H1 (cell line): ENCODE data around the gene FOSL1. TPM values are rescaled to one million over a fixed set of nuclear protein-coding genes. Genes with fewer than 3 reads are reported as not detected.
A peak's percentile ranks its signal among the peaks of the same experiment; 100 is the strongest.

ENCODE experiments used
- CTCF ChIA-PET: fragments of 300-600 bp; sonication (Branson Sonifier 250); formaldehyde crosslinking; loops from one replicate; lab custom pipeline; 2021; ENCODE audit not compliant: partially characterized antibody; lab: Charles Lee
- POLR2A ChIA-PET: fragments of 300-600 bp; sonication (Branson Sonifier 250); formaldehyde crosslinking; loops from one replicate; lab custom pipeline; 2021; ENCODE audit warnings: inconsistent platforms; ENCODE audit not compliant: partially characterized antibody; lab: Charles Lee
- DNase-seq, 2 experiments: peaks; one replicate each; pipeline versions ENCODE4 v3.0.0 to v3.0.0-alpha.2; 2010 to 2022; ENCODE audit warnings: low spot score in 2 of 2, low read depth in 1 of 2, mixed read lengths in 1 of 2
- FAIRE-seq: peaks from 2 replicates; lab custom pipeline; 2011; peaks lifted over from hg19 to GRCh38; lab: Jason Lieb, UNC
- H2AFZ ChIP-seq: 2 replicates; pipeline ENCODE4 v1.8.1; 2012; ENCODE audit warnings: low read length, inconsistent platforms
- H2AK5ac ChIP-seq: 2 replicates; pipeline ENCODE4 v1.6.1; 2013; ENCODE audit warnings: low read depth, low read length
- H2BK120ac ChIP-seq: replicated peaks from 2 replicates; pipeline ENCODE3; 2013; ENCODE audit warnings: low read depth, low read length, inconsistent platforms
- H2BK12ac ChIP-seq: 2 replicates; pipeline ENCODE4 v1.6.1; 2013; ENCODE audit warnings: low read depth, low read length
- H2BK15ac ChIP-seq: 2 replicates; pipeline ENCODE4 v1.6.1; 2013; ENCODE audit warnings: low read length
- H2BK20ac ChIP-seq: 2 replicates; pipeline ENCODE4 v1.6.1; 2013; ENCODE audit warnings: low read length
- H2BK5ac ChIP-seq: 2 replicates; pipeline ENCODE4 v1.6.1; 2013; ENCODE audit warnings: low read depth, low read length
- H3K14ac ChIP-seq: 2 replicates; pipeline ENCODE4 v1.6.1; 2013; ENCODE audit warnings: inconsistent platforms; ENCODE audit not compliant: insufficient read length
- H3K18ac ChIP-seq: 2 replicates; pipeline ENCODE4 v1.6.1; 2013; ENCODE audit warnings: low read length; ENCODE audit errors: extremely low read depth
- H3K23ac ChIP-seq: 2 replicates; pipeline ENCODE4 v1.6.1; 2013; ENCODE audit warnings: inconsistent platforms; ENCODE audit not compliant: insufficient read length
- H3K23me2 ChIP-seq: 2 replicates; pipeline ENCODE4 v1.6.1; 2013; ENCODE audit warnings: low read depth, low read length
- H3K27ac ChIP-seq: 2 replicates; pipeline ENCODE4 v1.6.1; 2011; ENCODE audit warnings: low read depth, low read length, inconsistent platforms
- H3K27me3 ChIP-seq, 4 experiments: replicated peaks in 1 of 4; 1 replicate in 1 of 4; 2 replicates in 3 of 4; pipeline versions ENCODE4 v1.6.1 to v1.8.1; 2011 to 2013; ENCODE audit warnings: low read length in 3 of 4, mild to moderate bottlenecking in 3 of 4, inconsistent platforms in 2 of 4, mixed read lengths in 2 of 4, moderate library complexity in 1 of 4; ENCODE audit not compliant: control insufficient read depth in 3 of 4, insufficient read depth in 3 of 4; ENCODE audit errors: extremely low read depth in 1 of 4
- H3K36me3 ChIP-seq, 4 experiments: 2 replicates each; pipeline versions ENCODE4 v1.6.1 to v1.8.1; 2011 to 2013; ENCODE audit warnings: mild to moderate bottlenecking in 4 of 4, low read length in 3 of 4, moderate library complexity in 2 of 4, control low read depth in 1 of 4, inconsistent platforms in 1 of 4; ENCODE audit not compliant: insufficient read depth in 4 of 4, control insufficient read depth in 2 of 4
- H3K4ac ChIP-seq: replicated peaks from 2 replicates; pipeline ENCODE3; 2013; ENCODE audit warnings: low read length, low read depth, mixed read lengths, inconsistent platforms; ENCODE audit not compliant: insufficient read length
- H3K4me1 ChIP-seq, 4 experiments: replicated peaks in 1 of 4; 1 replicate in 1 of 4; 2 replicates in 3 of 4; pipeline versions ENCODE4 v1.6.1 to v1.8.1; 2011 to 2013; ENCODE audit warnings: low read length in 3 of 4, inconsistent platforms in 2 of 4, mixed read lengths in 1 of 4; ENCODE audit not compliant: insufficient read depth in 4 of 4, control insufficient read depth in 3 of 4
- H3K4me2 ChIP-seq, 2 experiments: 2 replicates each; pipeline versions ENCODE4 v1.6.1 to v1.8.1; 2011 to 2013; ENCODE audit warnings: low read depth in 2 of 2, low read length in 2 of 2, control low read depth in 1 of 2, inconsistent platforms in 1 of 2, mild to moderate bottlenecking in 1 of 2; ENCODE audit not compliant: insufficient read depth in 1 of 2
- H3K4me3 ChIP-seq, 4 experiments: fragments of 200-600, 300-600 bp in 1 of 4; sonication (generic), shearing (Covaris generic), sonication (Bioruptor Twin) in 1 of 4; 2 replicates each; pipeline versions ENCODE4 v1.5.1 to v1.8.1; 2011 to 2016; ENCODE audit warnings: low read length in 4 of 4, low read depth in 3 of 4, control low read depth in 2 of 4, inconsistent platforms in 2 of 4, mild to moderate bottlenecking in 2 of 4, mixed read lengths in 1 of 4, moderate library complexity in 1 of 4; ENCODE audit not compliant: insufficient read depth in 2 of 4; ENCODE audit errors: extremely low read depth in 1 of 4
- H3K56ac ChIP-seq: replicated peaks from 2 replicates; pipeline ENCODE3; 2013; ENCODE audit warnings: low read depth, mild to moderate bottlenecking, mixed read lengths, low read length, inconsistent platforms; ENCODE audit not compliant: insufficient read length
- H3K79me1 ChIP-seq: 2 replicates; pipeline ENCODE4 v1.6.1; 2013; ENCODE audit warnings: low read depth, low read length, control low read depth
- H3K79me2 ChIP-seq, 2 experiments: 2 replicates each; pipeline versions ENCODE4 v1.6.1 to v1.8.1; 2012 to 2013; ENCODE audit warnings: low read length in 2 of 2, mild to moderate bottlenecking in 2 of 2, inconsistent platforms in 1 of 2; ENCODE audit not compliant: insufficient read depth in 2 of 2, control insufficient read depth in 1 of 2
- H3K9ac ChIP-seq, 4 experiments: replicated peaks in 1 of 4; 1 replicate in 1 of 4; 2 replicates in 3 of 4; pipeline versions ENCODE4 v1.6.1 to v1.8.1; 2011 to 2013; ENCODE audit warnings: low read depth in 3 of 4, low read length in 3 of 4, control low read depth in 2 of 4, mild to moderate bottlenecking in 2 of 4, moderate library complexity in 2 of 4, inconsistent platforms in 1 of 4; ENCODE audit errors: extremely low read depth in 1 of 4
- H3K9me3 ChIP-seq, 2 experiments: 2 replicates each; pipeline versions ENCODE4 v1.6.1 to v1.8.1; 2012 to 2013; ENCODE audit warnings: mild to moderate bottlenecking in 2 of 2, moderate library complexity in 2 of 2, control low read depth in 1 of 2, inconsistent platforms in 1 of 2, low read depth in 1 of 2, low read length in 1 of 2, mixed read lengths in 1 of 2; ENCODE audit not compliant: insufficient read depth in 2 of 2
- H4K20me1 ChIP-seq, 2 experiments: replicated peaks in 1 of 2; 2 replicates each; pipeline versions ENCODE3 to v1.8.1; 2011 to 2013; ENCODE audit warnings: inconsistent platforms in 2 of 2, low read length in 2 of 2, mild to moderate bottlenecking in 1 of 2; ENCODE audit not compliant: insufficient read depth in 2 of 2, control insufficient read depth in 1 of 2
- H4K5ac ChIP-seq: 2 replicates; pipeline ENCODE4 v1.6.1; 2013; ENCODE audit warnings: low read length, low read depth, mixed read lengths, inconsistent platforms; ENCODE audit not compliant: insufficient read length
- H4K8ac ChIP-seq: 2 replicates; pipeline ENCODE4 v1.8.0; 2013; ENCODE audit warnings: mild to moderate bottlenecking, moderate library complexity, low read length, inconsistent platforms; ENCODE audit not compliant: insufficient read depth; ENCODE audit errors: extremely low read depth
- H4K91ac ChIP-seq: replicated peaks from 2 replicates; pipeline ENCODE3; 2013; ENCODE audit warnings: low read length, mixed read lengths, inconsistent platforms; ENCODE audit not compliant: insufficient read length
- EP300 ChIP-seq, 2 experiments: IDR thresholded peaks; 1 replicate in 1 of 2; 2 replicates in 1 of 2; pipeline ENCODE4 v1.6.1; 2011 to 2012; ENCODE audit warnings: low read depth in 2 of 2, low read length in 2 of 2, mild to moderate bottlenecking in 2 of 2, borderline replicate concordance in 1 of 2, inconsistent platforms in 1 of 2, moderate library complexity in 1 of 2
- EZH2 ChIP-seq: fragments of 200-600 bp; sonication (generic); IDR thresholded peaks from 2 replicates; pipeline ENCODE4 v1.7.1; 2012; ENCODE audit warnings: low read depth, mild to moderate bottlenecking, moderate library complexity, low read length, inconsistent platforms; ENCODE audit not compliant: severe bottlenecking
- POLR2AphosphoS5 ChIP-seq: IDR thresholded peaks from 2 replicates; pipeline ENCODE4 v1.6.1; 2011; ENCODE audit warnings: low read depth, low read length
- RBBP5 ChIP-seq: IDR thresholded peaks from 2 replicates; pipeline ENCODE4 v1.7.1; 2012; ENCODE audit warnings: low read depth, mild to moderate bottlenecking, inconsistent platforms, low read length, moderate library complexity, borderline replicate concordance
- SIN3A ChIP-seq, 2 experiments: IDR thresholded peaks in 1 of 2; conservative IDR thresholded peaks in 1 of 2; 2 replicates each; pipeline ENCODE4 v1.6.1; 2011 to 2012; ENCODE audit warnings: low read length in 2 of 2, improper control_type of control experiment in 1 of 2, low read depth in 1 of 2, mild to moderate bottlenecking in 1 of 2
- TAF1 ChIP-seq: IDR thresholded peaks from 2 replicates; pipeline ENCODE4 v1.6.1; 2011; ENCODE audit warnings: mild to moderate bottlenecking, low read depth, low read length
- ZNF274 ChIP-seq: IDR thresholded peaks from 2 replicates; pipeline ENCODE4 v1.7.0; 2012; ENCODE audit warnings: low read length, borderline replicate concordance; ENCODE audit errors: extremely low read depth
- WGBS, 2 experiments: shearing (Covaris generic) in 1 of 2; methylation state at CpG; one replicate each; pipeline versions ENCODE4 v1.1.6 to v1.1.7; 2013 to 2015; ENCODE audit warnings: low lambda C conversion rate in 2 of 2, mixed read lengths in 2 of 2, inconsistent platforms in 1 of 2, low coverage in 1 of 2, missing lambda C conversion rate in 1 of 2; ENCODE audit not compliant: insufficient replicate concordance in 2 of 2, insufficient coverage in 1 of 2, insufficient read length in 1 of 2; ENCODE audit errors: extremely low coverage in 1 of 2, missing lambda C conversion rate in 1 of 2; 5-methylcytosine and 5-hydroxymethylcytosine counted together
- polyA plus RNA-seq, 7 experiments: library from polyadenylated mRNA; depleted of rRNA in 3 of 7; stranded (reverse) in 5 of 7; unstranded in 2 of 7; fragments of >200 nt in 5 of 7; fragments of 200-250 nt in 2 of 7; gene quantifications; 1 replicate in 5 of 7; 2 replicates in 1 of 7; 4 replicates in 1 of 7; pipeline versions ENCODE4 v1.2.1 to v1.2.3, GENCODE V29; 2011 to 2013; ENCODE audit warnings: missing spikeins in 2 of 7, mixed read lengths in 2 of 7
- total RNA-seq: library from RNA; stranded (reverse); fragmentation: NEBNext Ultra II Directional; extraction: Animal tissue kit (Norgen Biotek cat#: 25700); gene quantifications from 2 replicates; pipeline ENCODE4 v1.2.1, GENCODE V29; 2021
- TF ChIP-seq, protein P1 (sequence below): IDR thresholded peaks from 2 replicates; pipeline ENCODE4 v1.6.1; 2012; ENCODE audit warnings: low read length, inconsistent platforms

FOSL1 gene
- total and polyA plus RNA-seq, 2 of the 8 experiments (the other 6 are each of a cell fraction or from before 2014, with no cell fraction given) = 6.3 to 7.2 TPM

DNA sequence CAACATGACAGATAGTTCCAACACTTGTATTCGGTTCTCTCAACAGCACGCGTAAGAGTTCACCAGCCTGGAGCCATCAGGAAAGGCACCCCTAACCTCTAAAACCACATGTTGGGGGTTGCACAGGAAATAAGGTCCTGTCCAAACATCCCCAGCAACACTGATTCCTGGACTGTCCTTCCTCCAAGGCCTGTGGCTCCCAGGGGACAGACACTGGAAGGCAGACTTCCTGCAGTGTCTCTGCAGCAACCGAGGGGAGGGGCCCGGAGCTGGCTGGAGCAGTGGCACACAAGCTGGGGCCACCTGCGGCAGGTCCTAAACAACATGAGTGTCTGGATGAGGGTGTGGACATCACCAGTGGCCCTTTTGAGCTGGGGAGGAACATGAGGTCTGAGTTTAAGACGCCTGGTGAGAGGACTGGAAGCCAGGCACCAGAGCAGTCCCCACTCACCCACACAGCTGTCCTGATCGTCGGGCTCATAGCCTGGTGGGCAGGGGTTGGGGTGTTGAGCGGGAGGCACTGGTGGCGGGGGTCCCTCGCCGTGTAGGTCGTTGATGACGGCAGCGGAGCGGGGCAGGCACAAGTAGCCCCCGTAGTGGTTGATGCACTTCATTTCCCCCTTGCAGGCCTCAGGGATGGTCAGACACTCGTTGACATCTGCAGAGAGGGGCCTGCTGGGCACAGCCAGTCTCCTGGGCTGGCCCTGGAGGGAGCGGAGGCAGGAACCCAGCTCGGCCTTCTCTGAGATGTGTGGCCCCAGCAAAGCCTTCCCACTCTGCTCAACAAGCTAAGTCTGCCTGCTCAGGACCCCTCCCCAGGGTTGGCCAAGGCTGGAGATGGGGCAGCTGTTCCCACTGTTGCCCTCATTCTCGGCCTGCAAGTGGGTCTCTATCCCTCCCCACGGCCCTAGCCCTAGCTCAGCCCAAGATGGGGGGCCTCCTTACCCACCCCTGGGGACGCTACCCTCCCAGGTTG lies 29.2 kb downstream of the FOSL1 start:
- no peak overlapping the region for H3K4me3 ChIP-seq
- no peak overlapping the region for H4K5ac ChIP-seq
- ChIA-PET POLR2A (interaction anchor here (0.8 to 39.7 kb wide), 3 partner anchors 4 to 47 kb away, joined by 3 to 1071 read pairs (median 1071); partner anchors contain the start of genes CCDC85B, CFL1, CTSW and EFEMP2), CTCF (interaction anchor here (0.6 to 8.9 kb wide), 16 partner anchors 8 to 189 kb away, joined by 3 to 210 read pairs (median 3); partner anchors contain the start of genes CCDC85B, CFL1, CTSW and FIBP)
- no peak overlapping the region for H2BK20ac ChIP-seq
- H3K23ac ChIP-seq = no peak overlapping the region
- no peak overlapping the region for H3K56ac ChIP-seq
- no peak overlapping the region for H3K27ac ChIP-seq
- H3K27me3 ChIP-seq = peaks cover 0 to 32% (median 15%) of the 10 kb centered on the region in 4 experiments; a peak in 4 of 7 replicates
- H2BK5ac ChIP-seq = no peak overlapping the region
- H3K14ac ChIP-seq = no peak overlapping the region
- peak overlapping the region; percentile 40; the same call in 1 of the 2 replicates for H2AK5ac ChIP-seq
- no peak overlapping the region for H4K91ac ChIP-seq
- H2BK120ac ChIP-seq = no peak overlapping the region
- H3K4me1 ChIP-seq = peaks cover 0 to 10% (median 3%) of the 10 kb centered on the region in 4 experiments; a peak in 5 of 7 replicates
- H3K79me1 ChIP-seq = no peaks in the 10 kb centered on the region; the same call in 1 of the 2 replicates
- 90% methylated on average over 24 of the region's 24 CpGs; no CpG with 5 or more reads in 1 of the 2 experiments for WGBS, 2 experiments
- H3K9me3 ChIP-seq = no peaks in the 10 kb centered on the region
- no peak overlapping the region for H2BK15ac ChIP-seq
- no peaks in the 10 kb centered on the region for H3K36me3 ChIP-seq
- H3K4me2 ChIP-seq = no peak overlapping the region; a peak in 1 of 4 replicates
- H3K18ac ChIP-seq = no peak overlapping the region
- no peak overlapping the region for H3K4ac ChIP-seq
- 0 out of 2 replicates have a peak overlapping the region, but pooled peaks have one; percentile 27 for H2BK12ac ChIP-seq
- no peak overlapping the region for H3K9ac ChIP-seq
- no peak overlapping the region for H4K8ac ChIP-seq
- H4K20me1 ChIP-seq = peaks cover 0 to 2% of the 10 kb centered on the region in 2 experiments
- H2AFZ ChIP-seq = no peak overlapping the region
- FAIRE-seq (no peak), DNase-seq (no peak)
- no peaks in the 10 kb centered on the region for H3K79me2 ChIP-seq
- peaks cover 9% of the 10 kb centered on the region; the same call in 1 of the 2 replicates for H3K23me2 ChIP-seq
- TF ChIP-seq TAF1 (no peak), EP300 (IDR thresholded peaks at IDR 0.05; ENCODE audit: borderline replicate concordance in 1 of 2, low read depth in 2 of 2, low read length in 2 of 2) (no peak), POLR2AphosphoS5 (no peak), ZNF274 (no peak), SIN3A (conservative IDR thresholded peaks at IDR 0.05 in 1 of 2, IDR thresholded peaks at IDR 0.05 in 1 of 2; ENCODE audit: low read depth in 1 of 2, low read length in 2 of 2) (no peak), RBBP5 (no peak), EZH2 (no peak)
- TF ChIP-seq, protein P1, sequence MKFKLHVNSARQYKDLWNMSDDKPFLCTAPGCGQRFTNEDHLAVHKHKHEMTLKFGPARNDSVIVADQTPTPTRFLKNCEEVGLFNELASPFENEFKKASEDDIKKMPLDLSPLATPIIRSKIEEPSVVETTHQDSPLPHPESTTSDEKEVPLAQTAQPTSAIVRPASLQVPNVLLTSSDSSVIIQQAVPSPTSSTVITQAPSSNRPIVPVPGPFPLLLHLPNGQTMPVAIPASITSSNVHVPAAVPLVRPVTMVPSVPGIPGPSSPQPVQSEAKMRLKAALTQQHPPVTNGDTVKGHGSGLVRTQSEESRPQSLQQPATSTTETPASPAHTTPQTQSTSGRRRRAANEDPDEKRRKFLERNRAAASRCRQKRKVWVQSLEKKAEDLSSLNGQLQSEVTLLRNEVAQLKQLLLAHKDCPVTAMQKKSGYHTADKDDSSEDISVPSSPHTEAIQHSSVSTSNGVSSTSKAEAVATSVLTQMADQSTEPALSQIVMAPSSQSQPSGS = no peak
